ENCODE measurements around the gene GSPT1.
"Not testable (repeated sequence)": the region's sequence is repeated elsewhere in the genome, so short reads cannot be mapped to it uniquely, and the experiment has no call there.

The GSPT1 gene

DNA sequence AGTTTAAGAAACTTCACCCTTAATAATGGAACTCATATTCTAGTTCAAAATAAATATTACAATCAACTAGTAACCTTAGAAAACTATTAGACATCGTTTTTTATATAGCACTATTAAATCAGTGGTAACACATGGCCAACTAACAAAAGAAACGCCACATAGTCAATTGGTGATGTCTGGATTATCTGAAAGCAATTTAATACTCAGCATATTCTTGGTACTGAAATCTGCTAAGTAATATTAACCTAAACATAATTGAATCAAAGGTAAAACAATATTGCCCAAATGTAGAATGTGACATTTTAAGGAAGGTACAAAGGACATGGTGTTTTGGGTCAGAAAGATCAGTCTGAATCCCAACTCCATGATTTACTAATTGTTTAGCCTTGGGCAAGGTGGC, 53.3 kb downstream of the GSPT1 start:
- DNase-seq: no peak

- no peak for DNase-seq
Observed at GRCh38 chr16:11857161-11857560, 58.6 kb downstream of the GSPT1 start.

GRCh38 chr16:11852092-11852809, 63.5 kb downstream of the GSPT1 start:
- no peak for DNase-seq

GRCh38 chr16:11851294-11852091, 64.3 kb downstream of the GSPT1 start, which contains the start of gene RSL1D1:
Gene RSL1D1 (minus strand): TSS chr16:11851542. CDS start chr16:11851512, 30 bp downstream.
- peak; percentile 48 to 93 (median 86) for DNase-seq

- no peak for DNase-seq
Observed at GRCh38 chr16:11848842-11849241, 66.9 kb downstream of the GSPT1 start.

- no peak for DNase-seq
Observed at GRCh38 chr16:11844499-11844898, 71.3 kb downstream of the GSPT1 start.

DNA sequence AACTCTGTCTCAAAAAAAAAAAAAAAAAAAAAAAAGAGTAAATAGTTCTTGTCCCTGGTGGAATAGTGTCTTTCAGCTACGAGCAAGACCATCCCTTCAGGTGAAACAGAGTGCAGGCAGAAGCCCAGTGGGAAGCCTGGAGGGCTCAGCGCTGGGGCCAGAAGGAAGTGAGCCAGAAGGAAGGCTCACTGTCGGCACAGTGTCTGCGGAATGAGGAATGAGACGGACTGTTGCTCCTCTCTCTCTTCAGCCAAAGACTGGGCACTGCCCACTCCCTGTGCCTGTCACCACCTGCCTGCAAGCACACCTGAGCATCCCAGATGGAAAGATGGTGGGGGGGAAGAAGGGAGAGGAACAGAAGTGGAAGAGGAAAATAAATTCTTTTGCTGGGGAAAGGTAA, 71.9 kb downstream of the GSPT1 start:
- no peak for DNase-seq

GRCh38 chr16:11843206-11843605, 72.5 kb downstream of the GSPT1 start:
- DNase-seq: no peak

DNA sequence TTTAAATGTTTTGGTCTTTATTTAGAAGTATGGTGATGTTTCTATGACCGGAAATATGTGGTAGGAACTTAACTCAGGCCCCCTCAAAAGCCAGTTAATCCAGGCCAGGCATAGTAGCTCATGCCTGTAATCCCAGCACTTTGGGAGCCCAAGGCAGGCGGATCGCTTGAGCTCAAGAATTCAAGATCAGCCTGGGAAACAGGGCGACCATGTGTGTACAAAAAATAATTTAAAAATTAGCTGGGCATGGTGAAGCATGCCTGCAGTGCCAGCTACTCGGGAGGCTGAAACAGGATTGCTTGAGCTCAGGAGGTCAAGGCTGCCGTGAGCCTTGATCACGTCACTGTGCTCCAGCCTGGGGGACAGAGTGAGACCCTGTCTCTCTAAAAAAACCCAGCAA, 74.7 kb downstream of the GSPT1 start:
- DNase-seq: no peak

GRCh38 chr16:11836650-11837244, 79.0 kb downstream of the GSPT1 start:
- no peak for DNase-seq

GRCh38 chr16:11835891-11836649, 79.7 kb downstream of the GSPT1 start:
- no peak for DNase-seq

- no peak for DNase-seq
Observed at GRCh38 chr16:11835309-11835708, 80.4 kb downstream of the GSPT1 start.

GRCh38 chr16:11833951-11834695, 81.6 kb downstream of the GSPT1 start:
- no peak for DNase-seq

- no peak for DNase-seq
Observed at GRCh38 chr16:11828696-11829095, 87.1 kb downstream of the GSPT1 start.

GRCh38 chr16:11825520-11826165, 90.1 kb downstream of the GSPT1 start:
- DNase-seq: not testable (repeated sequence)

- DNase-seq: no peak
Observed at GRCh38 chr16:11824362-11824761, 91.4 kb downstream of the GSPT1 start.

- not testable (repeated sequence) for DNase-seq
Observed at GRCh38 chr16:11823645-11824044, 92.1 kb downstream of the GSPT1 start.

DNA sequence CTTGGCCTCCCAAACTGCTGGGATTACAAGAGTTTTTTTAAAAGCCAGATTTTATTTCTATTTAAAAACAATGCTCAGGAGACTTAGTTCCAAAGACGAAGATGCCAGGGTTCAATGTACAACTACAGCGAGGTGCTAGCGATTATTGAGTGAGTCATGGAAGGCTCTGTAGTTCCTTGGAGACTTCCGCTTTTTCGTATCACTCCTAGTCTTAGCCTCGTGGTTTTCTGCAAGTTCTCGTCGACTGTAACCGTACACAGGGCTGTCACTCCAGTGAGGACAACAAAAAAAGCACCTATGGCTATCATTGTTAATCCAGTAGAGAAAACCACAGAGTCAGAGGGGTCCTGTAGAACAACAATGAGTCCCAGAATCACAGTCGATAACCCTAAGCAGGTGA, 96.0 kb downstream of the GSPT1 start:
- no peak for DNase-seq

DNA sequence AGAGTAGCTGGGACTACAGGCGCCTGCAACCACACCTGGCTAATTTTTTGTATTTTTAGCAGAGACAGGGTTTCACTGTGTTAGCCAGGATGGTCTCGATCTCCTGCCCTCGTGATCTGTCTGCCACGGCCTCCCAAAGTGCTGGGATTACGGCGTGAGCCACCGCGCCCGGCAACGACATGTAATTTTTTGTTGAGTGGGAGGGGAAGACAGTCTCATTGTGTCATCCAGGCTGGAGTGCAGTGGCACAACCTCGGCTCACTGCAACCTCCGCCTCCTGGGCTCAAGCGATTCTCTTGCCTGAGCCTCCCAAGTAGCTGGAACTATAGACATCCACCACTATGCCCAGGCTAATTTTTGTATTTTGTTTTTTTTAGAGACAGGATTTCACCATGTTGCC, 96.8 kb downstream of the GSPT1 start:
- not testable (repeated sequence) for DNase-seq
